Heart left ventricle (tissue), 16 donors: Measurements from ENCODE around the gene THADA. TPM values are rescaled to one million over a fixed set of nuclear protein-coding genes. Genes with fewer than 3 reads are reported as not detected.

Experiments used
- ATAC-seq, 4 donors: fragments of 200-7000 bp; cut with Tn5 transposase; one replicate each; pipeline ENCODE4 v1.9.1; 2020 to 2022; ENCODE audit warnings: moderate library complexity in 4 of 4, mild to moderate bottlenecking in 3 of 4, moderate number of reproducible peaks in 1 of 4
- DNase-seq, 5 donors: peaks; one replicate each; pipeline ENCODE4 v3.0.0-alpha.2; 2020
- H3K27ac ChIP-seq, 12 donors: fragments of 200-600 bp; sonication (generic) in 4 of 12; one replicate each; pipeline versions ENCODE4 v1.5.0 to v1.8.0; 2016 to 2022; ENCODE audit warnings: mild to moderate bottlenecking in 2 of 12
- H3K27me3 ChIP-seq, 9 donors: fragments of 200-600 bp; sonication (generic) in 2 of 9; one replicate each; pipeline versions ENCODE4 v1.5.1 to v1.8.0; 2016 to 2022; ENCODE audit warnings: mild to moderate bottlenecking in 3 of 9
- H3K36me3 ChIP-seq, 9 donors: fragments of 200-600 bp; sonication (generic) in 2 of 9; one replicate each; pipeline versions ENCODE4 v1.5.0 to v1.8.0; 2018 to 2022; ENCODE audit warnings: mild to moderate bottlenecking in 2 of 9
- H3K4me1 ChIP-seq, 12 donors: fragments of 200-600 bp; sonication (generic) in 4 of 12; one replicate each; pipeline versions ENCODE4 v1.5.0 to v1.8.0; 2016 to 2022; ENCODE audit warnings: mild to moderate bottlenecking in 3 of 12
- H3K4me3 ChIP-seq, 12 donors: fragments of 200-600 bp; sonication (generic) in 4 of 12; one replicate each; pipeline versions ENCODE4 v1.5.0 to v1.8.0; 2017 to 2022; ENCODE audit warnings: mild to moderate bottlenecking in 9 of 12, moderate library complexity in 4 of 12
- H3K9me3 ChIP-seq, 12 donors: fragments of 200-600 bp; sonication (generic) in 4 of 12; one replicate each; pipeline versions ENCODE4 v1.5.0 to v1.8.0; 2016 to 2022; ENCODE audit warnings: mild to moderate bottlenecking in 1 of 12
- CTCF ChIP-seq, 12 donors: fragments of 200-600 bp; sonication (generic) in 4 of 12; IDR thresholded peaks; one replicate each; pipeline versions ENCODE4 v1.5.0 to v1.8.0; 2018 to 2022; ENCODE audit warnings: antibody characterized with exemption in 12 of 12, mild to moderate bottlenecking in 5 of 12
- POLR2A ChIP-seq, 2 donors: fragments of 450-650 bp; IDR thresholded peaks; one replicate each; pipeline ENCODE4 v1.6.1; 2017; ENCODE audit warnings: antibody characterized with exemption in 2 of 2, mild to moderate bottlenecking in 2 of 2, moderate library complexity in 2 of 2
- WGBS, 4 donors: extraction: QIAGEN DNeasy Blood & Tissue Kit in 2 of 4; methylation state at CpG; one replicate each; pipeline versions ENCODE4 v1.1.5 to v1.1.7; 2013 to 2018; 5-methylcytosine and 5-hydroxymethylcytosine counted together
- intact Hi-C, 10 donors: fragments of 100-400 bp; cut with DNase I; formaldehyde crosslinking; loops; one replicate each; pipeline versions ENCODE4 v1.11.1 to v1.14.2; 2022
- polyA plus RNA-seq, 2 donors: library from polyadenylated mRNA; stranded (reverse); fragments of 200-250 nt; gene quantifications; one replicate each; pipeline ENCODE4 v1.2.3, GENCODE V29; 2013
- total RNA-seq, 9 donors: library from RNA; depleted of rRNA in 2 of 9; stranded (reverse); fragments of >200 nt in 2 of 9; fragmentation: NEBNext Ultra II Directional in 3 of 9; extraction: Animal tissue kit (Norgen Biotek cat#: 25700) in 3 of 9; gene quantifications; one replicate each; pipeline versions ENCODE4 v1.1.0 to v1.2.4, GENCODE V29; 2016 to 2023
- donor health status: ischemic (EF 13 %, LVEDD 7.1; RV severe dilation, severe dysfunction).
- donor health status: healthy with polysubstance abuse.
- donor health status: DM: no; HTN: yes; CAD: no.
- donor health status: DM: no; HTN: no; CAD: no.
- donor health status: ischemic (EF 25% LVEDD 6.9; RV normal size, moderate dysfunction).
- donor health status: ischemic (EF 25% LVEDD 5.7; RV mildly dilated, moderate dysfunction).
- donor health status: healthy.
- donor health status: DM: yes; HTN: yes; CAD: no.
- donor health status: ischemic (EF 35%, LVEDD 5.7; RV mildly dilated, moderate dysfunction).
- donor health status: nonischemic (EF 11% LVEDD 7.7; RV severe dilation, severe dysfunction).
- donor health status: DM: yes; HTN: yes; CAD: no.
- donor health status: PGD.
- donor health status: ischemic (EF 29% LVEDD 5.4; RV normal size, mild dysfunction).
- donor health status: nonischemic (EF 23%, LVEDD 6.1; RV moderate dilation, normal function).

THADA gene
- total and polyA plus RNA-seq, 11 donors = 6.8 to 21.4 (median 13.0) TPM

- H3K27ac ChIP-seq = peak overlapping the region in 1 of 12 donors; percentile 29
- 89 to 93% (median 89%) methylated on average over 12 of the region's 12 CpGs for WGBS, 4 donors
- TF ChIP-seq POLR2A (IDR thresholded peaks at IDR 0.05) (no peak), CTCF (IDR thresholded peaks at IDR 0.05) (no peak)
- H3K4me1 ChIP-seq = peaks cover 0 to 26% (median 2%) of the 10 kb centered on the region in 12 donors
- no peaks in the 10 kb centered on the region for H3K27me3 ChIP-seq
- DNase-seq (no peak), ATAC-seq (no peak)
- no peaks in the 10 kb centered on the region for H3K9me3 ChIP-seq
- no peak overlapping the region for H3K4me3 ChIP-seq
- H3K36me3 ChIP-seq = no peaks in the 10 kb centered on the region
- intact Hi-C loops = loop anchor here in 1 of 10 donors (5.0 kb wide), 1 partner anchor 33 kb away; no protein-coding TSS in a partner anchor
These were observed 411.4 kb downstream of the THADA start for GRCh38 chr2:43184339-43184895.

GRCh38 chr2:43183743-43184142 lies 412.1 kb downstream of the THADA start:
- no peak for TF ChIP-seq POLR2A (IDR thresholded peaks at IDR 0.05)
- no peak for TF ChIP-seq CTCF (IDR thresholded peaks at IDR 0.05)
- DNase-seq (no peak), ATAC-seq (no peak)
- no peaks in the 10 kb centered on the region for H3K36me3 ChIP-seq
- no peaks in the 10 kb centered on the region for H3K9me3 ChIP-seq
- intact Hi-C loops = loop anchor here in 1 of 10 donors (5.0 kb wide), 1 partner anchor 34 kb away; no protein-coding TSS in a partner anchor
- peaks cover 0 to 33% (median 9%) of the 10 kb centered on the region in 12 donors for H3K4me1 ChIP-seq
- H3K27me3 ChIP-seq = no peaks in the 10 kb centered on the region
- no peak overlapping the region for H3K27ac ChIP-seq
- 72 to 85% (median 79%) methylated on average over 5 of the region's 5 CpGs for WGBS, 4 donors
- no peak overlapping the region for H3K4me3 ChIP-seq

GRCh38 chr2:43180897-43181296 lies 414.9 kb downstream of the THADA start:
- WGBS, 4 donors = 97 to 99% (median 98%) methylated on average over 8 of the region's 8 CpGs
- Histone ChIP-seq H3K27ac (no peak overlapping the region), H3K36me3 (no peaks in the 10 kb centered on the region), H3K9me3 (peaks cover 0 to 11% (median under 1%) of the 10 kb centered on the region in 12 donors), H3K4me3 (no peak overlapping the region), H3K27me3 (no peaks in the 10 kb centered on the region), H3K4me1 (peaks cover 0 to 45% (median 16%) of the 10 kb centered on the region in 12 donors)
- DNase-seq = no peak
- ATAC-seq = no peak
- TF ChIP-seq POLR2A (IDR thresholded peaks at IDR 0.05) (no peak), CTCF (IDR thresholded peaks at IDR 0.05) (no peak)
- intact Hi-C loops = loop anchor here in 1 of 10 donors (5.0 kb wide), 1 partner anchor 36 kb away; no protein-coding TSS in a partner anchor

Other genes starting within 250 kb of the THADA start
- 1 to 10 TPM in 5 of 9 donors, under 1 TPM in 4; 0.69 to 6.5 (median 1.5) TPM for gene PLEKHH2, start 41.2 kb upstream of the THADA start, total RNA-seq
- 1 to 10 TPM in 1 of 2 donors, under 1 TPM in 1; 0.10 to 1.2 TPM for gene PLEKHH2, start 41.2 kb upstream of the THADA start, polyA plus RNA-seq
- gene C1GALT1C1L, start 80.4 kb upstream of the THADA start, total RNA-seq = 1 to 10 TPM in 3 of 9 donors, under 1 TPM in 5, not detected in 1; 0.30 to 1.7 (median 0.88) TPM
- 1 to 10 TPM in 1 of 2 donors, under 1 TPM in 1; 0.46 to 1.3 TPM for gene C1GALT1C1L, start 80.4 kb upstream of the THADA start, polyA plus RNA-seq
- gene DYNC2LI1, start 178.0 kb upstream of the THADA start, total RNA-seq = 10 to 100 TPM in 4 of 9 donors, 1 to 10 TPM in 5; 4.8 to 17.8 (median 9.6) TPM
- 10 to 100 TPM in 1 of 2 donors, 1 to 10 TPM in 1; 7.6 to 10.3 TPM for gene DYNC2LI1, start 178.0 kb upstream of the THADA start, polyA plus RNA-seq
- not detected for gene ABCG5, start 242.8 kb upstream of the THADA start, total RNA-seq
- gene ABCG5, start 242.8 kb upstream of the THADA start, polyA plus RNA-seq = not detected
- under 1 TPM in 1 of 9 donors, not detected in 8; 0.07 TPM for gene ABCG8, start 242.9 kb upstream of the THADA start, total RNA-seq
- not detected for gene ABCG8, start 242.9 kb upstream of the THADA start, polyA plus RNA-seq